Stimulated activated naive CD8-positive, alpha-beta T cell treated with anti-CD3 and anti-CD28 coated beads, Interleukin-15, Interleukin-2, amounts not matched to agents 100 ng/mL and 50 ng/mL, for 24 hours (primary cell): Measurements from ENCODE around the gene NCKAP5.

Experiments used
- H3K27ac Mint-ChIP-seq: one replicate; pipeline ENCODE4 v1.8.0; 2021; ENCODE audit warnings: mild to moderate bottlenecking, mixed read lengths
- H3K27me3 Mint-ChIP-seq: one replicate; pipeline ENCODE4 v1.8.0; 2021; ENCODE audit warnings: mixed read lengths
- H3K36me3 Mint-ChIP-seq: one replicate; pipeline ENCODE4 v1.8.0; 2021; ENCODE audit warnings: low read depth, mixed read lengths
- H3K4me1 Mint-ChIP-seq: one replicate; pipeline ENCODE4 v1.8.0; 2021; ENCODE audit warnings: low read depth, mixed read lengths
- H3K4me3 Mint-ChIP-seq: one replicate; pipeline ENCODE4 v1.8.0; 2021; ENCODE audit warnings: mild to moderate bottlenecking, mixed read lengths
- H3K9me3 Mint-ChIP-seq: one replicate; pipeline ENCODE4 v1.8.0; 2021; ENCODE audit warnings: mixed read lengths

Gene NCKAP5

GRCh38 chr2:133025004-133025403 lies 543.3 kb downstream of the NCKAP5 start:
- H3K27ac Mint-ChIP-seq = no peak overlapping the region
- H3K36me3 Mint-ChIP-seq = no peaks in the 10 kb centered on the region
- H3K9me3 Mint-ChIP-seq = no peaks in the 10 kb centered on the region
- no peaks in the 10 kb centered on the region for H3K27me3 Mint-ChIP-seq
- H3K4me1 Mint-ChIP-seq = no peaks in the 10 kb centered on the region
- H3K4me3 Mint-ChIP-seq = no peak overlapping the region

- Mint-ChIP-seq H3K36me3 (no peaks in the 10 kb centered on the region), H3K4me1 (no peaks in the 10 kb centered on the region), H3K27me3 (no peaks in the 10 kb centered on the region), H3K27ac (no peak overlapping the region), H3K4me3 (no peak overlapping the region), H3K9me3 (peaks cover 16% of the 10 kb centered on the region)
Measured at GRCh38 chr2:133012847-133013734, 555.2 kb downstream of the NCKAP5 start.

- Mint-ChIP-seq H3K27ac (no peak overlapping the region), H3K4me3 (no peak overlapping the region), H3K36me3 (no peaks in the 10 kb centered on the region), H3K9me3 (peaks cover 18% of the 10 kb centered on the region), H3K27me3 (no peaks in the 10 kb centered on the region), H3K4me1 (no peaks in the 10 kb centered on the region)
Measured at GRCh38 chr2:133004623-133005022, 563.6 kb downstream of the NCKAP5 start.

GRCh38 chr2:132999421-132999820 lies 568.8 kb downstream of the NCKAP5 start:
- Mint-ChIP-seq H3K4me1 (no peaks in the 10 kb centered on the region), H3K4me3 (no peak overlapping the region), H3K27me3 (no peaks in the 10 kb centered on the region), H3K36me3 (no peaks in the 10 kb centered on the region), H3K27ac (no peak overlapping the region), H3K9me3 (peaks cover 10% of the 10 kb centered on the region)

GRCh38 chr2:132998221-132998620 lies 570.0 kb downstream of the NCKAP5 start:
- H3K27ac Mint-ChIP-seq = no peak overlapping the region
- H3K4me3 Mint-ChIP-seq = no peak overlapping the region
- no peaks in the 10 kb centered on the region for H3K36me3 Mint-ChIP-seq
- H3K4me1 Mint-ChIP-seq = no peaks in the 10 kb centered on the region
- H3K27me3 Mint-ChIP-seq = no peaks in the 10 kb centered on the region
- peaks cover 3% of the 10 kb centered on the region for H3K9me3 Mint-ChIP-seq

- Mint-ChIP-seq H3K9me3 (no peaks in the 10 kb centered on the region), H3K4me3 (no peak overlapping the region), H3K27ac (no peak overlapping the region), H3K27me3 (no peaks in the 10 kb centered on the region), H3K4me1 (no peaks in the 10 kb centered on the region), H3K36me3 (no peaks in the 10 kb centered on the region)
Measured at GRCh38 chr2:132991471-132992045, 576.7 kb downstream of the NCKAP5 start.

GRCh38 chr2:132984731-132985130 lies 583.5 kb downstream of the NCKAP5 start:
- H3K36me3 Mint-ChIP-seq = no peaks in the 10 kb centered on the region
- H3K27ac Mint-ChIP-seq = no peak overlapping the region
- no peaks in the 10 kb centered on the region for H3K9me3 Mint-ChIP-seq
- no peaks in the 10 kb centered on the region for H3K4me1 Mint-ChIP-seq
- H3K27me3 Mint-ChIP-seq = no peaks in the 10 kb centered on the region
- no peak overlapping the region for H3K4me3 Mint-ChIP-seq

GRCh38 chr2:132980304-132980703 lies 588.0 kb downstream of the NCKAP5 start:
- Mint-ChIP-seq H3K27ac (no peak overlapping the region), H3K4me3 (no peak overlapping the region), H3K9me3 (no peaks in the 10 kb centered on the region), H3K36me3 (no peaks in the 10 kb centered on the region), H3K27me3 (no peaks in the 10 kb centered on the region), H3K4me1 (no peaks in the 10 kb centered on the region)

GRCh38 chr2:132979339-132980093 lies 588.7 kb downstream of the NCKAP5 start:
- no peak overlapping the region for H3K4me3 Mint-ChIP-seq
- H3K27me3 Mint-ChIP-seq = no peaks in the 10 kb centered on the region
- H3K27ac Mint-ChIP-seq = no peak overlapping the region
- H3K4me1 Mint-ChIP-seq = no peaks in the 10 kb centered on the region
- no peaks in the 10 kb centered on the region for H3K9me3 Mint-ChIP-seq
- no peaks in the 10 kb centered on the region for H3K36me3 Mint-ChIP-seq

GRCh38 chr2:132978840-132979239 lies 589.4 kb downstream of the NCKAP5 start:
- Mint-ChIP-seq H3K4me3 (no peak overlapping the region), H3K4me1 (no peaks in the 10 kb centered on the region), H3K9me3 (no peaks in the 10 kb centered on the region), H3K27ac (no peak overlapping the region), H3K27me3 (no peaks in the 10 kb centered on the region), H3K36me3 (no peaks in the 10 kb centered on the region)

GRCh38 chr2:132977812-132978529 lies 590.3 kb downstream of the NCKAP5 start:
- H3K9me3 Mint-ChIP-seq = no peaks in the 10 kb centered on the region
- no peaks in the 10 kb centered on the region for H3K27me3 Mint-ChIP-seq
- no peak overlapping the region for H3K27ac Mint-ChIP-seq
- H3K36me3 Mint-ChIP-seq = no peaks in the 10 kb centered on the region
- H3K4me3 Mint-ChIP-seq = no peak overlapping the region
- no peaks in the 10 kb centered on the region for H3K4me1 Mint-ChIP-seq

GRCh38 chr2:132975193-132976105 lies 592.8 kb downstream of the NCKAP5 start:
- Mint-ChIP-seq H3K4me3 (no peak overlapping the region), H3K36me3 (no peaks in the 10 kb centered on the region), H3K27me3 (no peaks in the 10 kb centered on the region), H3K9me3 (no peaks in the 10 kb centered on the region), H3K27ac (no peak overlapping the region), H3K4me1 (no peaks in the 10 kb centered on the region)

GRCh38 chr2:132974467-132975095 lies 593.7 kb downstream of the NCKAP5 start:
- H3K27me3 Mint-ChIP-seq = no peaks in the 10 kb centered on the region
- no peak overlapping the region for H3K27ac Mint-ChIP-seq
- H3K9me3 Mint-ChIP-seq = no peaks in the 10 kb centered on the region
- no peak overlapping the region for H3K4me3 Mint-ChIP-seq
- H3K36me3 Mint-ChIP-seq = no peaks in the 10 kb centered on the region
- no peaks in the 10 kb centered on the region for H3K4me1 Mint-ChIP-seq
